PC-9 (cell line): ENCODE measurements around the gene UBE2G2. TPM values are rescaled to one million over a fixed set of nuclear protein-coding genes. Genes with fewer than 3 reads are reported as not detected.

Source experiments
- BruUV-seq: library from RNA; stranded (reverse); fragments of 400-500 nt; replicated peaks from 2 replicates; lab custom pipeline; 2021; lab: Mats Ljungman, UMichigan
- CTCF ChIA-PET: fragments of 300-600 bp; sonication (Branson Sonifier 250); formaldehyde crosslinking; loops from one replicate; lab custom pipeline; 2022; ENCODE audit warnings: antibody characterized with exemption; lab: Charles Lee
- POLR2A ChIA-PET: fragments of 300-600 bp; sonication (Branson Sonifier 250); formaldehyde crosslinking; loops from one replicate; lab custom pipeline; 2022; ENCODE audit warnings: antibody characterized with exemption; ENCODE audit not compliant: unreplicated experiment; lab: Charles Lee
- DNase-seq, 2 experiments: peaks; one replicate each; pipeline versions ENCODE4 v3.0.0 to v3.0.0-alpha.2; 2015 to 2022; ENCODE audit warnings: mixed read lengths in 1 of 2
- H2AFZ ChIP-seq: fragments of 200-600 bp; sonication (generic); 2 replicates; pipeline ENCODE4 v1.8.1; 2017; ENCODE audit warnings: antibody characterized with exemption
- H3F3A ChIP-seq: fragments of 200-600 bp; sonication (generic); 2 replicates; pipeline ENCODE4 v1.8.1; 2017; ENCODE audit warnings: antibody characterized with exemption, mild to moderate bottlenecking, low read depth; ENCODE audit not compliant: insufficient read depth
- H3K27ac ChIP-seq: fragments of 200-600 bp; sonication (generic); 2 replicates; pipeline ENCODE4 v1.6.1; 2016; ENCODE audit warnings: mixed run types
- H3K27me3 ChIP-seq: fragments of 200-600 bp; sonication (generic); 2 replicates; pipeline ENCODE4 v1.6.1; 2016; ENCODE audit warnings: low read depth, mixed run types; ENCODE audit not compliant: insufficient read depth
- H3K36me3 ChIP-seq: fragments of 200-600 bp; sonication (generic); 2 replicates; pipeline ENCODE4 v1.6.1; 2016; ENCODE audit warnings: low read depth, mixed run types
- H3K4me1 ChIP-seq: fragments of 200-600 bp; sonication (generic); replicated peaks from 2 replicates; pipeline ENCODE4 v1.6.1; 2016; ENCODE audit warnings: mixed run types; ENCODE audit not compliant: insufficient read depth
- H3K4me2 ChIP-seq: fragments of 200-600 bp; sonication (generic); 2 replicates; pipeline ENCODE4 v1.6.1; 2017; ENCODE audit warnings: mixed run types
- H3K4me3 ChIP-seq: fragments of 200-600 bp; sonication (generic); 2 replicates; pipeline ENCODE4 v1.6.1; 2016; ENCODE audit warnings: mixed run types
- H3K79me2 ChIP-seq: fragments of 200-600 bp; sonication (generic); 2 replicates; pipeline ENCODE4 v1.6.1; 2017; ENCODE audit warnings: low read depth, mixed run types
- H3K9me2 ChIP-seq: fragments of 200-600 bp; sonication (generic); 2 replicates; pipeline ENCODE4 v1.8.1; 2017; ENCODE audit warnings: mild to moderate bottlenecking; ENCODE audit not compliant: insufficient read depth
- H3K9me3 ChIP-seq: fragments of 200-600 bp; sonication (generic); 2 replicates; pipeline ENCODE4 v1.8.1; 2016; ENCODE audit warnings: low read depth; ENCODE audit not compliant: insufficient read depth
- H4K20me1 ChIP-seq: fragments of 200-600 bp; sonication (generic); 2 replicates; pipeline ENCODE4 v1.8.1; 2017; ENCODE audit not compliant: insufficient read depth
- CTCF ChIP-seq: fragments of 200-600 bp; sonication (generic); conservative IDR thresholded peaks from 2 replicates; pipeline ENCODE4 v1.6.1; 2017; ENCODE audit warnings: mixed run types, antibody characterized with exemption, mild to moderate bottlenecking, moderate library complexity
- EZH2 ChIP-seq: fragments of 200-600 bp; sonication (generic); IDR thresholded peaks from 2 replicates; pipeline ENCODE4 v1.8.0; 2017; ENCODE audit warnings: antibody characterized with exemption, low read depth
- intact Hi-C: fragments of 100-400 bp; cut with micrococcal nuclease; formaldehyde crosslinking; loops from one replicate; pipeline ENCODE4 v1.10.0; 2022; ENCODE audit not compliant: unreplicated experiment
- total RNA-seq: library from RNA; stranded (reverse); gene quantifications from 2 replicates; pipeline ENCODE4 v1.2.3, GENCODE V29; 2021

UBE2G2 gene
- total RNA-seq, 1 experiment from 2014 or later = 51.9 TPM

- intact Hi-C loops = no loop called here
- Histone ChIP-seq H3K4me3 (no peak overlapping the region), H4K20me1 (no peaks in the 10 kb centered on the region), H3K4me1 (peaks cover 19% of the 10 kb centered on the region), H3K36me3 (no peaks in the 10 kb centered on the region), H3K27ac (no peak overlapping the region), H3F3A (peaks cover 10% of the 10 kb centered on the region; the same call in 1 of the 2 replicates), H3K9me2 (no peaks in the 10 kb centered on the region), H2AFZ (no peak overlapping the region), H3K4me2 (no peak overlapping the region), H3K27me3 (no peaks in the 10 kb centered on the region), H3K79me2 (no peaks in the 10 kb centered on the region), H3K9me3 (no peaks in the 10 kb centered on the region)
- ChIA-PET CTCF (no interaction called here), POLR2A (no interaction called here)
- no peak for TF ChIP-seq EZH2
- no peak for TF ChIP-seq CTCF
- DNase-seq = no peak
- BruUV-seq = no TSS peak
These were observed 51.6 kb downstream of the UBE2G2 start for GRCh38 chr21:44749759-44750674.

GRCh38 chr21:44749116-44749758 lies 52.4 kb downstream of the UBE2G2 start:
- H3K27ac ChIP-seq = no peak overlapping the region
- H3K4me2 ChIP-seq = no peak overlapping the region
- H3K9me3 ChIP-seq = no peaks in the 10 kb centered on the region
- POLR2A ChIA-PET = no interaction called here
- H3F3A ChIP-seq = peaks cover 10% of the 10 kb centered on the region; the same call in 1 of the 2 replicates
- no peaks in the 10 kb centered on the region for H4K20me1 ChIP-seq
- no peaks in the 10 kb centered on the region for H3K79me2 ChIP-seq
- no peak overlapping the region for H2AFZ ChIP-seq
- H3K27me3 ChIP-seq = no peaks in the 10 kb centered on the region
- TF ChIP-seq EZH2 (no peak), CTCF (no peak)
- no peaks in the 10 kb centered on the region for H3K9me2 ChIP-seq
- no peaks in the 10 kb centered on the region for H3K36me3 ChIP-seq
- no TSS peak for BruUV-seq
- intact Hi-C loops = no loop called here
- CTCF ChIA-PET = no interaction called here
- H3K4me3 ChIP-seq = no peak overlapping the region
- peaks cover 19% of the 10 kb centered on the region for H3K4me1 ChIP-seq
- DNase-seq = no peak

GRCh38 chr21:44748621-44749020 lies 53.0 kb downstream of the UBE2G2 start:
- ChIA-PET POLR2A (no interaction called here), CTCF (no interaction called here)
- peaks cover 15% of the 10 kb centered on the region for H3K4me1 ChIP-seq
- H3K27ac ChIP-seq = no peak overlapping the region
- TF ChIP-seq CTCF = no peak
- TF ChIP-seq EZH2 = no peak
- H3K27me3 ChIP-seq = no peaks in the 10 kb centered on the region
- H3K4me3 ChIP-seq = no peak overlapping the region
- no peaks in the 10 kb centered on the region for H3K9me2 ChIP-seq
- no peaks in the 10 kb centered on the region for H3K9me3 ChIP-seq
- DNase-seq = no peak
- H4K20me1 ChIP-seq = no peaks in the 10 kb centered on the region
- intact Hi-C loops = no loop called here
- no peak overlapping the region for H2AFZ ChIP-seq
- H3K79me2 ChIP-seq = no peaks in the 10 kb centered on the region
- no peaks in the 10 kb centered on the region for H3K36me3 ChIP-seq
- no peak overlapping the region for H3K4me2 ChIP-seq
- H3F3A ChIP-seq = peaks cover 10% of the 10 kb centered on the region; the same call in 1 of the 2 replicates
- BruUV-seq = no TSS peak
